ENCODE measurements around the gene ETFB. TPM values are rescaled to one million over a fixed set of nuclear protein-coding genes. Genes with fewer than 3 reads are reported as not detected.
A peak's percentile ranks its signal among the peaks of the same experiment; 100 is the strongest.

The ETFB gene
- polyA plus RNA-seq, 1 donor, result 145 TPM

GRCh38 chr19:51366389-51367254 is 434 bp upstream of the ETFB start:
- peaks cover 36% of the 10 kb centered on the region for H3K4me1 ChIP-seq (ENCODE audit: control insufficient read depth, insufficient read depth, low read length)
- H3K4me3 ChIP-seq (ENCODE audit: low read length), result peak overlapping the region; percentile 88
- 0% methylated on average over 1 of the region's 54 CpGs for WGBS (ENCODE audit: insufficient coverage, low lambda C conversion rate)
- H3K27me3 ChIP-seq (ENCODE audit: control insufficient read depth, insufficient read depth, low read length), result no peaks in the 10 kb centered on the region
- no peaks in the 10 kb centered on the region for H3K9me3 ChIP-seq (ENCODE audit: control insufficient read depth, low read depth, low read length)
- H3K36me3 ChIP-seq (ENCODE audit: control insufficient read depth, insufficient read depth, low read length), result no peaks in the 10 kb centered on the region
- peak overlapping the region; percentile 98 for H3K27ac ChIP-seq (ENCODE audit: low read length)
- DNase-seq, result peak; percentile 99

GRCh38 chr19:51365211-51365964 is 800 bp downstream of the ETFB start:
- Histone ChIP-seq H3K27ac (ENCODE audit: low read length) (peak overlapping the region; percentile 83), H3K27me3 (ENCODE audit: control insufficient read depth, insufficient read depth, low read length) (no peaks in the 10 kb centered on the region), H3K9me3 (ENCODE audit: control insufficient read depth, low read depth, low read length) (no peaks in the 10 kb centered on the region), H3K4me1 (ENCODE audit: control insufficient read depth, insufficient read depth, low read length) (peaks cover 41% of the 10 kb centered on the region), H3K4me3 (ENCODE audit: low read length) (peak overlapping the region; percentile 88), H3K36me3 (ENCODE audit: control insufficient read depth, insufficient read depth, low read length) (no peaks in the 10 kb centered on the region)
- no CpG with 5 or more reads among the region's 10 CpGs for WGBS (ENCODE audit: insufficient coverage, low lambda C conversion rate)
- peak; percentile 64 to 81 for DNase-seq

DNA sequence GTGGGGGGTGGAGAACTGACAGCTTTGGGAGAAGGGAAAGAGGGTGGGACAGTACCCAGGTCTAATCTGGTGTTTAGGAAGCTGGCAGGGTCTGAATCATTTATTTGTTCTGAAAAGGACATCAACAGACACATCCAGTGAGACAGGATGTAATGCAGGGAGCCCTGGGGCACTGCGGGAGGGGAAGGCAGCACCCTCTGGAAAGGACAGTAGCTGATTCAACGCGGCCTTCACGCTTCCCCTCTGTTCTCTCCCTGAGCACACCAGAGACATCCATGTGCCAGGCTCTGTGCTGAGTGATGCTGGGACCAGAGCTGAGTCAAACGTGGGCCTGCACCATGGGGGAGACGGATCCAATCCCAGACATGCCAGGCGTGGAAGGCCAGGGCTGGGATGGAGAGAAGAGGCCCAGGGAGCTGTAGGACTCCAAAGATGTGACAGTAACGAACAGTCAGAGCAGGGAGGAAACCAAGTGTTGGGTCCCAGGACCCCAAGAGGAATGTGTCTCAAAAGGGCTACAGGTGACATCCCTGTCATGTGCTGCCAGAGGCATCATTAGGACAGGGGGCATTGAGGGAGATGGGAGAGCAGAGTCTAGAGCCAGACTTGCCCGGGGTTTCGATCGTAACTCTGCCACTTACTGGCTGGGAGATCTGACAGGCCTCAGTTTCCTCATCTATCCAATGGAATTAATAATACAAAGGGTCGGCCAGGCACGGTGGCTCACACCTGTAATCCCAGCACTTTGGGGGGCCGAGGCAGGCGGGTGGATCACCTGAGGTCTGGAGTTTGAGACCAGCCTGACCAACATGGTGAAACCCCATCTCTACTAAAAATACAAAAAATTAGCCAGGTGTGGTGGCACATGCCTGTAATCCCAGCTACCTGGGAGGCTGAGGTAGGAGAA is 1.7 kb downstream of the ETFB start:
- Histone ChIP-seq H3K36me3 (ENCODE audit: control insufficient read depth, insufficient read depth, low read length) (no peaks in the 10 kb centered on the region), H3K27ac (ENCODE audit: low read length) (peak overlapping the region; percentile 95), H3K9me3 (ENCODE audit: control insufficient read depth, low read depth, low read length) (no peaks in the 10 kb centered on the region), H3K4me1 (ENCODE audit: control insufficient read depth, insufficient read depth, low read length) (peaks cover 41% of the 10 kb centered on the region), H3K4me3 (ENCODE audit: low read length) (no peak overlapping the region), H3K27me3 (ENCODE audit: control insufficient read depth, insufficient read depth, low read length) (no peaks in the 10 kb centered on the region)
- DNase-seq, result no peak
- WGBS (ENCODE audit: insufficient coverage, low lambda C conversion rate), result no CpG with 5 or more reads among the region's 15 CpGs

DNA sequence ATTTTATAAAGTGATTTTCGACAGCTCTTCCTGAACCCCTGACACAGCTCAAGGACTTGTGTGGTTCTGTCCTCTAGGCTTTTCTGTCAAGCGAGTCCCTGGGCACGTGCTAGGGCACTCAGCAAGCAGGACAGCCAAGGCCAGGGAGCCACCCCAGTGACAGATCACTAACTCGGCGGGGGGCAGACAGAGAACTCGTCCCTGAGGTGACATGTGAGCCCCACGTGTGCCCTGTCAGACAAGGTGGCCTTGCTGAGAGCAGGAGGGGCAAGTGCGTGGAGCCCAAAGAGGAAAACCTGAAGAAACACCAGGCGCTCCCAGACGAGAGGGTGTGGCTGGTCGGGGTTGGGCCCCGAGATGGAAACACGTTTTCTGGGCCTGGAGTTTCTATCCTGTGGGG is 4.9 kb downstream of the ETFB start:
- peak in 1 of 2 donors; percentile 60 for DNase-seq
- Histone ChIP-seq H3K4me3 (ENCODE audit: low read length) (no peak overlapping the region), H3K9me3 (ENCODE audit: control insufficient read depth, low read depth, low read length) (no peaks in the 10 kb centered on the region), H3K27me3 (ENCODE audit: control insufficient read depth, insufficient read depth, low read length) (no peaks in the 10 kb centered on the region), H3K27ac (ENCODE audit: low read length) (peak overlapping the region; percentile 20), H3K4me1 (ENCODE audit: control insufficient read depth, insufficient read depth, low read length) (peaks cover 34% of the 10 kb centered on the region), H3K36me3 (ENCODE audit: control insufficient read depth, insufficient read depth, low read length) (peaks cover 3% of the 10 kb centered on the region)
- WGBS (ENCODE audit: insufficient coverage, low lambda C conversion rate), result no CpG with 5 or more reads among the region's 13 CpGs

DNA sequence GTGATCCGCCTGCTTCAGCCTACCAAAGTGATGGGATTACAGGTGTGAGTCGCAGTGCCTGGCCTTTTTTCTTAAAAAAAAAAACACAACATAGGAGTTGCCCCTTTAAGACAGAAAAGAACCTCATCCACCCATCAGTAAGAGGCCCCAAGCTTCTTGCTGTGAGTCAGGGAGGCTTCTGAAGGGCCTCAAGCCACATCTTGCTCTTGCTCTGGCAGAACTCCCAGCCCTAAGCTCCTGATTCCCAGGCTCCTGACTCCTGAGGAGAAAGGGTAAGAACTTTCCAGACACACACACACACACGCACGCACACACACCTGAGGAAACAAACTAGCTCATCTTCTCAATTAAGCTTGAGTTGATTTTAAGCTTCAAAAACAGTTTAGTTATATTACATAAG is 6.9 kb downstream of the ETFB start:
- DNase-seq, result no peak
- Histone ChIP-seq H3K4me3 (ENCODE audit: low read length) (no peak overlapping the region), H3K27ac (ENCODE audit: low read length) (no peak overlapping the region), H3K27me3 (ENCODE audit: control insufficient read depth, insufficient read depth, low read length) (no peaks in the 10 kb centered on the region), H3K4me1 (ENCODE audit: control insufficient read depth, insufficient read depth, low read length) (peaks cover 29% of the 10 kb centered on the region), H3K9me3 (ENCODE audit: control insufficient read depth, low read depth, low read length) (no peaks in the 10 kb centered on the region), H3K36me3 (ENCODE audit: control insufficient read depth, insufficient read depth, low read length) (peaks cover 3% of the 10 kb centered on the region)
- no CpG with 5 or more reads among the region's 4 CpGs for WGBS (ENCODE audit: insufficient coverage, low lambda C conversion rate)

DNA sequence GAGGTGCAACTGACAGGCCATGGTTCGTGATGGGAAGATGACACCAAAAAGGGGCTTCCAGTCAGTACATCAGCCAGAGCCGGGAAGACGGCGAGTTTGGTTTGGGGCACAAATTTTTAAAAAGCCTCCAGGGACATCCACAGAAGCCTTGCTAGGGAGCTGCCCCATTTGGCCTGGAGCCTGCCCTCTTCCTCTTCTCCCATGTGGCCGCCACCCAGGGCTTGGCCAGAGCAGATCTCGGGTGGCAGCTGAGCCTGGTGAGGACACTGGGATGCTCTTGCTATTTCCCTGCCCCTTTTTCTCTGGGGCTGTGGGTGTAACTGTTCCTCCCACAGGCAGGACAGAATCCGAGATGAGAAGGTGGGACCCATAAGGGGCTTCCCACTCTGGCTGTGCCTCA is 8.2 kb downstream of the ETFB start:
- Histone ChIP-seq H3K36me3 (ENCODE audit: control insufficient read depth, insufficient read depth, low read length) (peaks cover 5% of the 10 kb centered on the region), H3K27me3 (ENCODE audit: control insufficient read depth, insufficient read depth, low read length) (no peaks in the 10 kb centered on the region), H3K9me3 (ENCODE audit: control insufficient read depth, low read depth, low read length) (no peaks in the 10 kb centered on the region), H3K4me1 (ENCODE audit: control insufficient read depth, insufficient read depth, low read length) (peaks cover 17% of the 10 kb centered on the region), H3K27ac (ENCODE audit: low read length) (no peak overlapping the region), H3K4me3 (ENCODE audit: low read length) (no peak overlapping the region)
- 100% methylated on average over 1 of the region's 7 CpGs for WGBS (ENCODE audit: insufficient coverage, low lambda C conversion rate)
- DNase-seq, result no peak

DNA sequence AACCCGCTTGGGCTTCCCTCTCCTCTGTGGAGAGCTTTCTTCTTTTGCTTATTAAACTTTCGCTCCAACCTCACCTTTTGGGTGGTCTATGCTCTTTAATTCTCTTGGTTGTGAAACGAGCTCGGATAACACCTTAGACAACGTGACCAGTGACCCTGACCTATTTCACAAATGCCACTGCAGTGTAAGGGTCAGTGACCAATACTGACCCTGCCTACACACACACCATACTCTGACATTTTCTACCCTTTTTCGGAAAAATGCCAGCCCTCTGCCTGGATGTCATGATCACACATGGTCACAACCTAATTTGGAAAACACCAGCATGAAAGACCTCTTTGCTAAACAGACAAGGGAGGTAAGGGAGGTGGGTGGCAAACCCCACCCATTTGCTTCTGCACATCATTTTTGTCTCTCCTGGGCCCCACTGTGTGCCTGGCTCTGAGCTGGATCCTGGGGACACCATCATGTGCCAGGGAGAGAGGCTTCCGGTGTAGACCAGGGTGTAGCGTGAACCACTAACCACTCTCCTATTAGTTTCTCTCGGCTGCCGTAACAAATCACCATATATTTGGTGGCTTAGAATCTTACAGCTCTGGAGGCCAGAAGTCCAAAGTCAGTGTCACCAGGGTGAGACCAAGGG is 9.9 kb downstream of the ETFB start:
- DNase-seq, result no peak
- Histone ChIP-seq H3K27ac (ENCODE audit: low read length) (no peak overlapping the region), H3K4me1 (ENCODE audit: control insufficient read depth, insufficient read depth, low read length) (peaks cover 3% of the 10 kb centered on the region), H3K9me3 (ENCODE audit: control insufficient read depth, low read depth, low read length) (no peaks in the 10 kb centered on the region), H3K27me3 (ENCODE audit: control insufficient read depth, insufficient read depth, low read length) (no peaks in the 10 kb centered on the region), H3K4me3 (ENCODE audit: low read length) (no peak overlapping the region), H3K36me3 (ENCODE audit: control insufficient read depth, insufficient read depth, low read length) (peaks cover 21% of the 10 kb centered on the region)
- WGBS (ENCODE audit: insufficient coverage, low lambda C conversion rate), result 100% methylated on average over 1 of the region's 10 CpGs

DNA sequence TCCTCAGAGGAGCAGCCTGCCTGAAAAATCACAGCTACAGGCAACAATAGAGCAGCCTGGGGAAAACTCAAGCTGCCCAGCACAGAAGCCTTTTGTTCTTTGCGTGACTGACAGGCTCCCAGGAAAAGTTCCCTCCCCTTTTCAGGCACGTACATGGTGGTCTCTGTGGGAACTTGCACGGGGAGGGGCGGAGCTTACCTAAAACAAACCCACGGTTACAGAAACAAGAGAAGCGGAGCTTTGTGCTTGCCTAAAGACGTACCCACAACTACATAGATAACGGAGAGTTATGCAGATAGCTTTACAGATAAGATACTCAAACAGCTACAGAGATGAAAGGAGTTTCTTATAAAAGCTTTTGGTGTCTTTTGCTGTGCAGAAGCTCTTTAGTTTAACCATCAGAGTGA is 11.4 kb downstream of the ETFB start:
- no CpG with 5 or more reads among the region's 8 CpGs for WGBS (ENCODE audit: insufficient coverage, low lambda C conversion rate)
- no peaks in the 10 kb centered on the region for H3K4me1 ChIP-seq (ENCODE audit: control insufficient read depth, insufficient read depth, low read length)
- peaks cover 35% of the 10 kb centered on the region for H3K36me3 ChIP-seq (ENCODE audit: control insufficient read depth, insufficient read depth, low read length)
- peak overlapping the region; percentile 30 for H3K27ac ChIP-seq (ENCODE audit: low read length)
- H3K27me3 ChIP-seq (ENCODE audit: control insufficient read depth, insufficient read depth, low read length), result no peaks in the 10 kb centered on the region
- H3K9me3 ChIP-seq (ENCODE audit: control insufficient read depth, low read depth, low read length), result no peaks in the 10 kb centered on the region
- peak in 1 of 2 donors; percentile 57 for DNase-seq
- H3K4me3 ChIP-seq (ENCODE audit: low read length), result no peak overlapping the region

DNA sequence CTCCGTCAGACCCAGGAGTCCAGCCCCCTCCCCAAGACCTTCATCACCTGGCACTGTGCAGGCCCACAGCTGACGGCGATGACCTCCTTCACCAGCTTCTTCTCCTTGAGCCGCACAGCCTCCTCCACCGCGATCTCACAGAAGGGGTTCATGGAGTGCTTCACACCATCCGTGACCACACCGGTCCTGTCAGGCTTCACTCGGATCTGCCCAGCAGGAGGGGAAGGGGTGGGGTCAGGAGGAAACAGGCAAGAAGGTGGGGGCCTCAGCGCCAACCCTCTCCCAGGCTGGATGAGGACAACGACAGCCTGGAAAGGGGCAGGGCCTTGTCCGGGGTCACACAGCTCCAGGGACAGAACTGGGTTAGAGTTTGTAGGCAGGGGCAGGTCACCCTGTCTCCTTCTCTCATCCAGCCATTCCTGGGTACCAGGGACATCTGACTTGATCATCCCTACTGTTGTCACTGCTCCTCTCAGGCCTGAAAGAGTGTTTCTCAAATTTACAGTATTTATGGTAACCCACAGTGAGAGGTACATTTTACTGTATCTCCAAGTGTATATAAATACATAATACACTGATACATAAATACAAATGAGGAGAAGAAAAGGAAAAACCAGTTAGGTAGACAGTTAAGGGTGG is 12.0 kb downstream of the ETFB start:
- Histone ChIP-seq H3K4me1 (ENCODE audit: control insufficient read depth, insufficient read depth, low read length) (no peaks in the 10 kb centered on the region), H3K27me3 (ENCODE audit: control insufficient read depth, insufficient read depth, low read length) (no peaks in the 10 kb centered on the region), H3K36me3 (ENCODE audit: control insufficient read depth, insufficient read depth, low read length) (peaks cover 38% of the 10 kb centered on the region), H3K9me3 (ENCODE audit: control insufficient read depth, low read depth, low read length) (no peaks in the 10 kb centered on the region), H3K27ac (ENCODE audit: low read length) (peak overlapping the region; percentile 30), H3K4me3 (ENCODE audit: low read length) (no peak overlapping the region)
- no CpG with 5 or more reads among the region's 12 CpGs for WGBS (ENCODE audit: insufficient coverage, low lambda C conversion rate)
- DNase-seq, result no peak
